ENCODE results near the gene FBRSL1. TPM values are rescaled to one million over a fixed set of nuclear protein-coding genes. Genes with fewer than 3 reads are reported as not detected.

The FBRSL1 gene
- polyA plus RNA-seq, 1 of the 3 experiments (the other 2 are of a cell fraction): 5.5 TPM

DNA sequence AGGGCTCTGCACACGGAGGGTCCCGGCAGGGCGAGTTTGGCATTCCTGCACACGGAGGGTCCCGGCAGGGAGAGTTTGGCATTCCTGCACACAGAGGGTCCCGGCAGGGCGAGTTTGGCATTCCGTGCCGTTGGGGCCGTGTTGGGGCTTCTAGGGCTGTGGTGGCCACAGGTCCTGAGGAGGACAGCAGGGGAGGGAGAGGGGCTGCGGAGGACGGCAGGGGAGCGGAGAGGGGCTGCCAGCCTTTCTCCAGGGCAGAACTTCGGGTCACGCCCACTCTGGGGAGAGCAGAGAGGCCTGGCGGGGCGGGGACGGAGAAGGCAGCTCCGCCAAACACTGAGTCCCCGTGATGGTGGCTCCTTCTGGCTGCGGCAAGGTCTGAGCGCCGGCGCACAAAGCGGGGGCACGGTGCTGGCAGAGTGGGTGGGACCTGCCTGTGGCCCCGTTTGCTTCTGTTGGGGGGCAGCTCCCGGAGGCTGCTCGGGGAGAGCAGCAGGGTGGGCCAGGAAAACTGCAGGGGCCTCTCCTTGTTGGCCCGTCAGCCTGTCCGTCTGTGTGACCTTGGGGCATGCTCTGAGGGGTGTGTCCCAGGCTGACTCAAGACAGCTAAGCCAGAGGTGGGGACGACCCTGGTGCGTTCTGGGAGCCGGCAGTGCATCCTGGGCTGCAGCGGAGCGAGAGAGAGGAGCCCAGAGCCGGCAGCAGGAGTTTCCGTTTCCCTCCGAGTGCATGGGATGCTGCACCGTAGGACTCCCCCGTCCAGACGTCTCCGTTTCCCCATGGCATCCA, 60.3 kb downstream of the FBRSL1 start:
- H3K9me2 ChIP-seq: no peaks in the 10 kb centered on the region
- H3K9ac ChIP-seq: no peak overlapping the region
- no peaks in the 10 kb centered on the region for H3K27me3 ChIP-seq (ENCODE audit: insufficient read depth)
- peaks cover 0 to 2% of the 10 kb centered on the region in 2 experiments for H3K36me3 ChIP-seq (replicated peaks in 1 of 2; ENCODE audit: control insufficient read depth in 1 of 2, insufficient read depth in 2 of 2, low read length in 1 of 2)
- H4K20me1 ChIP-seq (ENCODE audit: insufficient read depth): no peaks in the 10 kb centered on the region
- H3K4me1 ChIP-seq (ENCODE audit: control insufficient read depth in 1 of 2, insufficient read depth in 2 of 2, low read depth in 1 of 2, low read length in 1 of 2): no peaks in the 10 kb centered on the region
- H3K4me2 ChIP-seq: no peak overlapping the region
- ChIA-PET POLR2A (interaction anchor here (1.0 kb wide), 1 partner anchor 11 kb away, joined by 3 read pairs; no protein-coding TSS in a partner anchor), CTCF (interaction anchor here (1.3 kb wide), 1 partner anchor 136 kb away, joined by 3 read pairs; no protein-coding TSS in a partner anchor)
- no peaks in the 10 kb centered on the region for H3K9me3 ChIP-seq
- 96% methylated on average over 21 of the region's 43 CpGs for WGBS (ENCODE audit: low lambda C conversion rate)
- H3K27ac ChIP-seq (ENCODE audit: low read depth in 2 of 2, low read length in 1 of 2): no peak overlapping the region
- no peak overlapping the region for H2AFZ ChIP-seq (ENCODE audit: low read depth)
- DNase-seq: no peak
- TF ChIP-seq CHD2 (IDR thresholded peaks at IDR 0.05; ENCODE audit: low read length, partially characterized antibody) (no peak), GABPA (IDR thresholded peaks at IDR 0.05; ENCODE audit: low read depth) (no peak), RXRA (IDR thresholded peaks at IDR 0.05; ENCODE audit: borderline replicate concordance, low read depth) (no peak), YY1 (IDR thresholded peaks at IDR 0.05; ENCODE audit: low read depth) (no peak), POLR2AphosphoS5 (IDR thresholded peaks at IDR 0.05; ENCODE audit: low read depth, low read length) (no peak), EP300 (IDR thresholded peaks at IDR 0.05; ENCODE audit: borderline replicate concordance in 1 of 2, low read depth in 1 of 2, low read length in 1 of 2) (no peak), TCF12 (IDR thresholded peaks at IDR 0.05) (no peak), FOXJ3 (CRISPR knock-in tag; IDR thresholded peaks at IDR 0.05) (no peak), EZH2phosphoT487 (IDR thresholded peaks at IDR 0.05; ENCODE audit: borderline replicate concordance, low read depth) (no peak)
- TF ChIP-seq, protein P1, sequence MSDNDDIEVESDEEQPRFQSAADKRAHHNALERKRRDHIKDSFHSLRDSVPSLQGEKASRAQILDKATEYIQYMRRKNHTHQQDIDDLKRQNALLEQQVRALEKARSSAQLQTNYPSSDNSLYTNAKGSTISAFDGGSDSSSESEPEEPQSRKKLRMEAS (IDR thresholded peaks at IDR 0.05; ENCODE audit: low read depth): no peak
- no peak overlapping the region for H3K4me3 ChIP-seq (ENCODE audit: low read depth in 2 of 2, low read length in 1 of 2)
- no peaks in the 10 kb centered on the region for H3K79me2 ChIP-seq (ENCODE audit: insufficient read depth)
- no peaks in the 10 kb centered on the region for H3F3A ChIP-seq (replicated peaks; ENCODE audit: insufficient read depth)

DNA sequence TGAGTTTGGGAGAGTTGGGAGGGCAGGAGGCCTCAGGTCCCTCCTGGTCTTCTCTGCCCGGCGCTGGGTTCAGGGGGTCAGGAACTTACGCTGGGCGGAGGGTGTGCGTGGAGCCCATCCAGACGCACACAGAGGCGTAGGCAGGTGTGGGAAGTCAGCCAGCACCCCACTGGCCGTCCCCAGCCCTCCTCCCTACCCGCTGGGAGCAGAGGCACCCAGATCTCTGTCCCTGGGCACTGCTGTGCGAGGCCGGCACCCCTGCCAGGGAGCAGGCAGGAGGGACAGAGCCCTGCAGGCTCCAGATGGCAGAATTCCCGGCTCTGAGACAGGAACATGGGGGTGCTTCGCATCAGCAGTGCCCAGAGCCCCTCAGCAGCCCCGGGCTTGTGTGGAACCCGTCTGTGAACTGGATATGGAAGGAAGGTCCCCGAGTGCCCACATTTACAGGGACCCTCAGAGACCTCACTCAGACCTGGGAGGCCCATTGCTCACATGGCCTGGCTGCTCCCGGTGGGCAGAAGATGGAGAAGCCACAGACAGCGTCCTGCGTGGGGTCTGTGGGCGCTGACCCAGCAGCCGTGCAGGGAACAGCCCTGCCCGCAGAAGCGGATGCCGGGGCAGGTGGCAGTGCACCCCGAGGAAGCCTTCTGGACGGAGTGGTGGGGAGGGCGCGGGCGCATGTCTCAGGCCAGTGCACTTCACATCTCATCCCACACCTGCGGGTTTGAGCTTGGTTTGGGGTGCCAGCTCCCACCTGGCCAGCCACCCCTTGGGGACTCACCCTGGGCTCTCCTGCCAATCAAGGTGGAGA, 61.1 kb downstream of the FBRSL1 start:
- 95% methylated on average over 16 of the region's 30 CpGs for WGBS (ENCODE audit: low lambda C conversion rate)
- TF ChIP-seq FOXM1 (IDR thresholded peaks at IDR 0.05; ENCODE audit: low read depth) (no peak), FOSL2 (IDR thresholded peaks at IDR 0.05; ENCODE audit: borderline replicate concordance, low read depth) (no peak), GATA2 (CRISPR knock-in tag; IDR thresholded peaks at IDR 0.05) (no peak), MXI1 (IDR thresholded peaks at IDR 0.05; ENCODE audit: low read depth, low read length) (no peak), JUND (IDR thresholded peaks at IDR 0.05) (no peak), TEAD4 (IDR thresholded peaks at IDR 0.05; ENCODE audit: borderline replicate concordance, insufficient read depth) (no peak), GABPA (IDR thresholded peaks at IDR 0.05; ENCODE audit: low read depth) (no peak), RXRA (IDR thresholded peaks at IDR 0.05; ENCODE audit: borderline replicate concordance, low read depth) (no peak), ELF1 (IDR thresholded peaks at IDR 0.05) (no peak), NFIC (IDR thresholded peaks at IDR 0.05; ENCODE audit: borderline replicate concordance) (no peak), EP300 (IDR thresholded peaks at IDR 0.05; ENCODE audit: borderline replicate concordance in 1 of 2, low read depth in 1 of 2, low read length in 1 of 2) (no peak)
- TF ChIP-seq, protein P1 (IDR thresholded peaks at IDR 0.05; ENCODE audit: low read depth): no peak
- TF ChIP-seq, protein P2, sequence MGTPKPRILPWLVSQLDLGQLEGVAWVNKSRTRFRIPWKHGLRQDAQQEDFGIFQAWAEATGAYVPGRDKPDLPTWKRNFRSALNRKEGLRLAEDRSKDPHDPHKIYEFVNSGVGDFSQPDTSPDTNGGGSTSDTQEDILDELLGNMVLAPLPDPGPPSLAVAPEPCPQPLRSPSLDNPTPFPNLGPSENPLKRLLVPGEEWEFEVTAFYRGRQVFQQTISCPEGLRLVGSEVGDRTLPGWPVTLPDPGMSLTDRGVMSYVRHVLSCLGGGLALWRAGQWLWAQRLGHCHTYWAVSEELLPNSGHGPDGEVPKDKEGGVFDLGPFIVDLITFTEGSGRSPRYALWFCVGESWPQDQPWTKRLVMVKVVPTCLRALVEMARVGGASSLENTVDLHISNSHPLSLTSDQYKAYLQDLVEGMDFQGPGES (IDR thresholded peaks at IDR 0.05; ENCODE audit: low read depth, low read length): no peak
- TF ChIP-seq, protein P3, sequence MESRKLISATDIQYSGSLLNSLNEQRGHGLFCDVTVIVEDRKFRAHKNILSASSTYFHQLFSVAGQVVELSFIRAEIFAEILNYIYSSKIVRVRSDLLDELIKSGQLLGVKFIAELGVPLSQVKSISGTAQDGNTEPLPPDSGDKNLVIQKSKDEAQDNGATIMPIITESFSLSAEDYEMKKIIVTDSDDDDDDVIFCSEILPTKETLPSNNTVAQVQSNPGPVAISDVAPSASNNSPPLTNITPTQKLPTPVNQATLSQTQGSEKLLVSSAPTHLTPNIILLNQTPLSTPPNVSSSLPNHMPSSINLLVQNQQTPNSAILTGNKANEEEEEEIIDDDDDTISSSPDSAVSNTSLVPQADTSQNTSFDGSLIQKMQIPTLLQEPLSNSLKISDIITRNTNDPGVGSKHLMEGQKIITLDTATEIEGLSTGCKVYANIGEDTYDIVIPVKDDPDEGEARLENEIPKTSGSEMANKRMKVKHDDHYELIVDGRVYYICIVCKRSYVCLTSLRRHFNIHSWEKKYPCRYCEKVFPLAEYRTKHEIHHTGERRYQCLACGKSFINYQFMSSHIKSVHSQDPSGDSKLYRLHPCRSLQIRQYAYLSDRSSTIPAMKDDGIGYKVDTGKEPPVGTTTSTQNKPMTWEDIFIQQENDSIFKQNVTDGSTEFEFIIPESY (IDR thresholded peaks at IDR 0.05; ENCODE audit: borderline replicate concordance, low read depth): no peak
- CTCF ChIA-PET: interaction anchor here (1.3 kb wide), 1 partner anchor 136 kb away, joined by 3 read pairs; no protein-coding TSS in a partner anchor

More for the DNA sequence above, 61.1 kb downstream of the FBRSL1 start:
- Histone ChIP-seq H3K4me2 (no peak overlapping the region), H3K9me3 (no peaks in the 10 kb centered on the region), H2AFZ (ENCODE audit: low read depth) (no peak overlapping the region), H3K9ac (no peak overlapping the region), H3K36me3 (replicated peaks in 1 of 2; ENCODE audit: control insufficient read depth in 1 of 2, insufficient read depth in 2 of 2, low read length in 1 of 2) (peaks cover 0 to 2% of the 10 kb centered on the region in 2 experiments), H3K79me2 (ENCODE audit: insufficient read depth) (no peaks in the 10 kb centered on the region), H3K27me3 (ENCODE audit: insufficient read depth) (no peaks in the 10 kb centered on the region), H3K4me1 (ENCODE audit: control insufficient read depth in 1 of 2, insufficient read depth in 2 of 2, low read depth in 1 of 2, low read length in 1 of 2) (no peaks in the 10 kb centered on the region), H4K20me1 (ENCODE audit: insufficient read depth) (no peaks in the 10 kb centered on the region), H3K4me3 (ENCODE audit: low read depth in 2 of 2, low read length in 1 of 2) (no peak overlapping the region), H3K9me2 (no peaks in the 10 kb centered on the region), H3K27ac (ENCODE audit: low read depth in 2 of 2, low read length in 1 of 2) (no peak overlapping the region), H3F3A (replicated peaks; ENCODE audit: insufficient read depth) (no peaks in the 10 kb centered on the region)
- POLR2A ChIA-PET: interaction anchor here (1.0 kb wide), 1 partner anchor 10 kb away, joined by 3 read pairs; no protein-coding TSS in a partner anchor
- no peak for DNase-seq

Measured in SK-N-SH (cell line).